ENCODE results near the gene PTPRN2.

Gene PTPRN2

GRCh38 chr7:158028290-158028941 is 559.2 kb downstream of the PTPRN2 start:
- peaks cover 10% of the 10 kb centered on the region for H3K36me3 Mint-ChIP-seq (ENCODE audit: low read depth)
- no peak for DNase-seq
- H3K27ac Mint-ChIP-seq: peak overlapping the region; percentile 94
- no peak overlapping the region for H3K4me3 Mint-ChIP-seq
- H3K9me3 Mint-ChIP-seq: peaks cover 12% of the 10 kb centered on the region
- no peak for TF ChIP-seq CTCF (IDR thresholded peaks at IDR 0.05)
- peaks cover 71% of the 10 kb centered on the region for H3K4me1 Mint-ChIP-seq
- peaks cover 16% of the 10 kb centered on the region for H3K27me3 Mint-ChIP-seq (ENCODE audit: low read depth, poor library complexity)

GRCh38 chr7:158027646-158028045 is 560.0 kb downstream of the PTPRN2 start:
- peaks cover 4% of the 10 kb centered on the region for H3K9me3 Mint-ChIP-seq
- H3K36me3 Mint-ChIP-seq (ENCODE audit: low read depth): peaks cover 3% of the 10 kb centered on the region
- no peak overlapping the region for H3K4me3 Mint-ChIP-seq
- H3K27me3 Mint-ChIP-seq (ENCODE audit: low read depth, poor library complexity): peaks cover 16% of the 10 kb centered on the region
- H3K27ac Mint-ChIP-seq: peak overlapping the region; percentile 94
- TF ChIP-seq CTCF (IDR thresholded peaks at IDR 0.05): no peak
- no peak for DNase-seq
- peaks cover 66% of the 10 kb centered on the region for H3K4me1 Mint-ChIP-seq

- H3K4me1 Mint-ChIP-seq: peaks cover 57% of the 10 kb centered on the region
- H3K9me3 Mint-ChIP-seq: no peaks in the 10 kb centered on the region
- no peaks in the 10 kb centered on the region for H3K36me3 Mint-ChIP-seq (ENCODE audit: low read depth)
- peaks cover 16% of the 10 kb centered on the region for H3K27me3 Mint-ChIP-seq (ENCODE audit: low read depth, poor library complexity)
- TF ChIP-seq CTCF (IDR thresholded peaks at IDR 0.05): no peak
- no peak overlapping the region for H3K4me3 Mint-ChIP-seq
- no peak overlapping the region for H3K27ac Mint-ChIP-seq
- no peak for DNase-seq
These were observed 560.9 kb downstream of the PTPRN2 start for GRCh38 chr7:158026636-158027265.

GRCh38 chr7:158025686-158026600 is 561.7 kb downstream of the PTPRN2 start:
- H3K27ac Mint-ChIP-seq: peak overlapping the region; percentile 15
- TF ChIP-seq CTCF (IDR thresholded peaks at IDR 0.05): no peak
- H3K4me3 Mint-ChIP-seq: no peak overlapping the region
- peaks cover 16% of the 10 kb centered on the region for H3K27me3 Mint-ChIP-seq (ENCODE audit: low read depth, poor library complexity)
- DNase-seq: no peak
- H3K4me1 Mint-ChIP-seq: peaks cover 49% of the 10 kb centered on the region
- H3K9me3 Mint-ChIP-seq: no peaks in the 10 kb centered on the region
- no peaks in the 10 kb centered on the region for H3K36me3 Mint-ChIP-seq (ENCODE audit: low read depth)

GRCh38 chr7:158024881-158025280 is 562.7 kb downstream of the PTPRN2 start:
- no peak overlapping the region for H3K4me3 Mint-ChIP-seq

More at GRCh38 chr7:158024881-158025280, 562.7 kb downstream of the PTPRN2 start:
- Mint-ChIP-seq H3K27me3 (ENCODE audit: low read depth, poor library complexity) (peaks cover 16% of the 10 kb centered on the region), H3K4me1 (peaks cover 39% of the 10 kb centered on the region), H3K27ac (no peak overlapping the region), H3K36me3 (ENCODE audit: low read depth) (no peaks in the 10 kb centered on the region), H3K9me3 (no peaks in the 10 kb centered on the region)
- TF ChIP-seq CTCF (IDR thresholded peaks at IDR 0.05): no peak
- DNase-seq: no peak

Measured in nephron progenitor cell (in vitro differentiated cells).